Measurements from ENCODE around the gene COX19. TPM values are rescaled to one million over a fixed set of nuclear protein-coding genes. Genes with fewer than 3 reads are reported as not detected.
A peak's percentile ranks its signal among the peaks of the same experiment; 100 is the strongest.

COX19 gene
- total RNA-seq, 2 experiments from 2014 or later, result 14.1 to 15.6 TPM

DNA sequence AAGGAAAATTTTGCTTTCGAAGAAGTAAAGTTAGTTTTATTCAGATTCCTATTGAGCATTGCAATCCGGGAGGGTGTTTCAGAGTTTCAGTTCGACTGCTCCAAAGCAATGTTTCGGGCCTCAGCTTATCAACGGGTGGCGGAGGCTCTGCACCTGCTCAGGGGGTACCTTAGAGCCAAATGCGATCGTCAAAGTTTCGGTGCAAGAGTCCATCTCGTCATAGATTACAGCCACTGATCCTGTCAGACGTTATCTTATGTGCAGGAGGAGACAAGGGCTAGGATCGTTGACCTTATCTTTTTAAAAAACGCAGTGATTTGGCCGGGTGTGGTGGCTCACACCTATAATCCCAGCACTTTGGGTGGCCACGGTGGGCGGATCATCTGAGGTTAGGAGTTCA, 3.8 kb upstream of the COX19 start:
- POLR2A ChIA-PET, result no interaction called here
- H3K4me1 Mint-ChIP-seq (ENCODE audit: low read depth), result peaks cover 3% of the 10 kb centered on the region
- intact Hi-C loops (cut with micrococcal nuclease), result no loop called here

DNA sequence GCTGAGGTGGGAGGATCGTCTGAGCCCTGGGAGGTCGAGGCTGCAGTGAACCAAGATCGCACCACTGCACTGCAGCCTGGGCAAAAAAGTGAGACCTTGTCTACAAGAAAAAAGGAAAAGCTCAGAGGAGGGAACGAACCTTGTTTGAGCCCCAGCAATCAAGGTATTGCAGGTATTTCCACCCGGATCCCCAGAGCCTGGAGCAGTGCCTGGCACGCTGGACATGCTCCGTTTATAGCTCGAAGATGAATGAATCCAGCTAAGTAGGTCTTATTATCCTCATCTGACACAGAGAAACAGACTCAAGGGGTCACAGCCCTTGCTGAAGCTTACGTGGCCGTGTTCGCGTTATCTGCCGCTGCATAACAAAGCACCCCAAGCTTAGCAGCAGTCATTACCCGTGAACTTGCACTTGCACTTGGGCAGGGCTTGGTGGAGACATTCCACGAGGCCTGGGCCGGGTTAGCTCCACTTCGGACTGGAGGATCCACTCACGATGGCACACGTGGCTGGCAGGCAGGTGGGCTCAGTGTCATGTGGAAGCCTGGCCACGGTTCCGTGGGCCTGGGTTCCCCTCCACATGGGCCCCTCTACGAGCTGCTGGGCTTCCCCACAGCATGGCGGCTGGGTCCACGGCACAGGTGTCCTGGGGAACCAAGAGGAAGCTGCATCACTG, 3.2 kb upstream of the COX19 start:
- POLR2A ChIA-PET, result no interaction called here
- no peak overlapping the region for H3K4me3 Mint-ChIP-seq
- intact Hi-C loops (cut with micrococcal nuclease), result no loop called here
- H3K9me3 Mint-ChIP-seq, result no peaks in the 10 kb centered on the region
- H3K27me3 Mint-ChIP-seq, result no peaks in the 10 kb centered on the region
- H3K36me3 Mint-ChIP-seq, result no peaks in the 10 kb centered on the region
- no peak overlapping the region for H3K27ac Mint-ChIP-seq
- peaks cover 3% of the 10 kb centered on the region for H3K4me1 Mint-ChIP-seq (ENCODE audit: low read depth)
- DNase-seq, result no peak
- CTCF ChIA-PET, result interaction anchor here (2.0 to 5.8 kb wide), 2 partner anchors 14 to 191 kb away, joined by 5 to 53 read pairs; no protein-coding TSS in a partner anchor

More for the DNA sequence above, 3.8 kb upstream of the COX19 start:
- H3K27ac Mint-ChIP-seq, result no peak overlapping the region
- no peaks in the 10 kb centered on the region for H3K36me3 Mint-ChIP-seq
- no peak overlapping the region for H3K4me3 Mint-ChIP-seq
- CTCF ChIA-PET, result interaction anchor here (2.0 to 5.8 kb wide), 2 partner anchors 14 to 191 kb away, joined by 5 to 53 read pairs; no protein-coding TSS in a partner anchor
- no peaks in the 10 kb centered on the region for H3K27me3 Mint-ChIP-seq
- DNase-seq, result no peak
- H3K9me3 Mint-ChIP-seq, result no peaks in the 10 kb centered on the region

DNA sequence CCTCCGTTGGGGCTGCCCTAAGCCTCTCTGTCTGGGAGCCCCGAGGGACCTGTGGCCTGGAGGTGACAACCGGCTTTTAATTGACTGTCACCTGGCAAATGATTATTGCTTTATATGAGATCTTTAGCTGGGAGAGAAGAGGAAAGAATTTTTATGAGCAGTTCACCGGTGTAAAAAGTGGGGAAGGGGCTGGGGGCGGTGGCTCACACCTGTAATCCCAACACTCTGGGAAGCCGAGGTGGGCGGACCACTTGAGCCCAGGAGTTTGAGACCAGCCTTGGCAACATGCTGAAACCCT, 2.6 kb upstream of the COX19 start:
- Mint-ChIP-seq H3K27me3 (no peaks in the 10 kb centered on the region), H3K36me3 (peaks cover 4% of the 10 kb centered on the region), H3K9me3 (no peaks in the 10 kb centered on the region), H3K4me1 (ENCODE audit: low read depth) (peaks cover 9% of the 10 kb centered on the region), H3K4me3 (no peak overlapping the region), H3K27ac (no peak overlapping the region)
- intact Hi-C loops (cut with micrococcal nuclease), result no loop called here
- POLR2A ChIA-PET, result no interaction called here
- no peak for DNase-seq
- CTCF ChIA-PET, result interaction anchor here (2.0 to 5.8 kb wide), 2 partner anchors 15 to 192 kb away, joined by 5 to 53 read pairs; no protein-coding TSS in a partner anchor

DNA sequence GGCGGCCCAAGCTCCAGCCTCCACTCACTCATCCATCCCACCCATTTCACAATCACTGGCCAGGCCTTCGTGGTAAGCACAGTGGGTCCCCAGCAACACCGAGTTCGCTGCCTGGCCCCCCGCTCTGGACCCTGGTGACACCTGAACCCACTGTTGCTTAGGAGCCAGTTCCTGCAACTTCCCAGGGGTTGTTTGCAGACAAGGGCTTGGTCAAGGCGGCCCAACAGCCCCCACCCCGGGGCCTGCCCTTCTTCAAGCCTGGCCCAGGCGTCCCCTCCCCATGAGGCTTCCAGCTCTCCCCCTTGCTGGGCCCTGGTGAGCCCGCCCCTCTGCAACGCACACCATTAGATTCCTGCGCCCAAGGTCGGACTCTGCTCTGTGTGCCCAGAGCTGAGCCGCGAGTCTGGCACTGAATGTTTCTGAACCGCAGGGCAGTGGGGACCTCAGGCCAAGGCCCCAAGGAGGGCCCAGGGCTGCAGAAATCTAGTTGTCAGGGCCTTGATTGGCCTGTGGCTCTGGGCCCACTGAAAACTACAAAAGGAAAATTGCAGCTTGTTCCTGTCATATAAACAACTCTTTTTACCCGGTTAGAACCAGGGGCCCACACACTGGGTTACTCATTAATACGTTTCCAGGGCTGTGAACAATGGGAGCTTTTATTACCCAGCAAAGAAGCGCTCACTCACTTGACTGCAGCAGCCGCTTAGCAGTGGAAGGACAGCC, 2.1 kb upstream of the COX19 start:
- H3K27ac Mint-ChIP-seq, result no peak overlapping the region
- no peak for DNase-seq
- intact Hi-C loops (cut with micrococcal nuclease), result no loop called here
- H3K4me3 Mint-ChIP-seq, result no peak overlapping the region
- H3K9me3 Mint-ChIP-seq, result no peaks in the 10 kb centered on the region
- ChIA-PET POLR2A (interaction anchor here (1.2 kb wide), 1 partner anchor 183 kb away, joined by 3 read pairs; the partner anchor contains the start of gene ZFAND2A), CTCF (interaction anchor here (2.0 to 5.8 kb wide), 2 partner anchors 15 to 192 kb away, joined by 5 to 53 read pairs; no protein-coding TSS in a partner anchor)
- H3K27me3 Mint-ChIP-seq, result no peaks in the 10 kb centered on the region
- H3K36me3 Mint-ChIP-seq, result peaks cover 8% of the 10 kb centered on the region
- H3K4me1 Mint-ChIP-seq (ENCODE audit: low read depth), result peaks cover 14% of the 10 kb centered on the region

DNA sequence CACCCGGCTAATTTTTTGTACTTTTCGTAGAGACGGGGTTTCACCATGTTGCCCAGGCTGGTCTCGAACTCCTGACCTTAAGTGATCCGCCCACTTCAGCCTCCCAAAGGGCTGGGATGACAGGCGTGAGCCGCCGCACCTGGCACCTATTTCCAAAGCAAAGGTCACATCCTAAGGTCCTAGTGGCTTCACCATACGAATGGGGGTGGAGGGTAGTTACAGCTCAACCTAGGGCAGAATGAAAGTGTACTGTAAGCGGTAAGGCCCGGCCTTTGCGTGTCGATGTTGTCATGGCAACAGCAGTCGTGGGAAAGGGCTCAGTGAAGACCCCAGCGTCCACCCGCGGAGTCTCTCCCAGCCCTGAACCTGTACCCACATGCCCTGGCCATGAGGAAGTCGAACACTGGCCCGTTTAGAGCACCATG, 1.6 kb upstream of the COX19 start:
- ChIA-PET CTCF (interaction anchor here (2.9 to 5.8 kb wide), 2 partner anchors 16 to 200 kb away, joined by 14 to 53 read pairs; no protein-coding TSS in a partner anchor), POLR2A (interaction anchor here (1.2 kb wide), 1 partner anchor 183 kb away, joined by 3 read pairs; the partner anchor contains the start of gene ZFAND2A)
- H3K36me3 Mint-ChIP-seq, result peaks cover 14% of the 10 kb centered on the region
- intact Hi-C loops (cut with micrococcal nuclease), result no loop called here
- H3K4me3 Mint-ChIP-seq, result no peak overlapping the region
- H3K9me3 Mint-ChIP-seq, result no peaks in the 10 kb centered on the region
- H3K27me3 Mint-ChIP-seq, result no peaks in the 10 kb centered on the region
- DNase-seq, result no peak
- peaks cover 19% of the 10 kb centered on the region for H3K4me1 Mint-ChIP-seq (ENCODE audit: low read depth)
- no peak overlapping the region for H3K27ac Mint-ChIP-seq

DNA sequence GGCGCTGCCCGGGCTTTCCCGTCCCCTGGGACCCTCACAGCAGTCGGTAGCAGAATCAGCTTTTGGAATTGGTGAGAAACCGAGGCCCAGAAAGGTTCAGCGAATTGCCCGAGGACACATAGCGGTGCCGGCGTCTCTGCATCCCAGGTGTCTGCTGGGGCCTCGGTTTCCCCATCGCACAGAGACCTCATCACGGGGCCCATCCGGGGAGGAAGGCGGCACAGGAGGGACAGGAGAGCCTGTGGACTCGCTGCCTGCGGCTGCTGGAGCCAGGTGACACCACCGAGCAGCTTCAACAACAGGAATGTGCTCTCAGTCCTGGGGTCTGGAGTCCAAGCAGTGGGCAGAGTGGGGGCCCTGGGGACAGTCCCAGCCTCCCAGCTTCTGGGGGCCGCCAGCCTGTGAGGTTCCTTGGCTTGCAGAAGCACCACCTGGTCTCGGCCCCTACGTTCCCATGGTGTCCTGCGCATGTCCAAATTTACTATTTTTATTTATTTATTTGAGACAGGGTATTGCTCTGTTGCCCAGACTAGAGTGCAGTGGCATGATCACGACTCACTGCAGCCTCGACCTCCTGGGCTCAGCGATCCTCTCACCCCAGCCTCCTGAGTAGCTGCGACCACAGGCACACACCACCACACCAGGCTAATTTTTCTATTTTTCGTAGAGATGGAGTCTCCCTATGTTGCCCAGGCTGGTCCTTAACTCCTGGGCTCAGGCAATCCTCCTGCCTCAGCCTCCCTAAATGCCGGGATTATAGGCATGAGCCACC, 539 bp upstream of the COX19 start:
- Mint-ChIP-seq H3K9me3 (no peaks in the 10 kb centered on the region), H3K27me3 (no peaks in the 10 kb centered on the region), H3K4me1 (ENCODE audit: low read depth) (peaks cover 25% of the 10 kb centered on the region), H3K4me3 (peak overlapping the region; percentile 29), H3K27ac (no peak overlapping the region), H3K36me3 (peaks cover 20% of the 10 kb centered on the region)
- CTCF ChIA-PET, result interaction anchor here (0.5 to 5.8 kb wide), 8 partner anchors 17 to 201 kb away, joined by 3 to 53 read pairs (median 12); no protein-coding TSS in a partner anchor
- intact Hi-C loops (cut with micrococcal nuclease), result loop anchor here (1.0 kb wide), 2 partner anchors 52 to 100 kb away; partner anchors contain the start of gene GET4
- POLR2A ChIA-PET, result interaction anchor here (0.5 to 2.3 kb wide), 6 partner anchors 9 to 184 kb away, joined by 3 to 19 read pairs (median 3); partner anchors contain the start of gene ZFAND2A
- no peak for DNase-seq

DNA sequence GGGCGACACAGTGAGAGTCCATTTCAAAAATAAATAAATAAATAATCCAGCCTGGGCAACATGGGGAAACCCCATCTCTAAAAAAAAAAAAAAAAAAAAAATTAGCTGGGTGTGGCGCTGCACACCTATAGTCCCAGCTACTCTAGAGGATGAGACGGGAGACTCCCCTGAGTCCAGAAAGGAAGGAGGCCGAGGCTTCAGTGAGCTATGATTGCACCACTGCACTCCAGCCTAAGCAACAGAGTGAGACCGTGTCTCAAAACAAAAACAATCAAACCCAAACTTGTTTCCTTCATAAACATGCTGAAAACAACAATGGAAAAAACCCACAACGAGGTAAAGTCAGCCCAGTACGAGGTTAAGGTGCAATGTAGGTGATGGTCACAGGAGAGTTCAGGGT, 1.2 kb downstream of the COX19 start:
- H3K4me3 Mint-ChIP-seq, result peak overlapping the region; percentile 95
- intact Hi-C loops (cut with micrococcal nuclease), result no loop called here
- H3K27me3 Mint-ChIP-seq, result no peaks in the 10 kb centered on the region
- H3K36me3 Mint-ChIP-seq, result peaks cover 23% of the 10 kb centered on the region
- CTCF ChIA-PET, result interaction anchor here (1.2 to 5.8 kb wide), 7 partner anchors 11 to 202 kb away, joined by 3 to 53 read pairs (median 10); no protein-coding TSS in a partner anchor
- H3K27ac Mint-ChIP-seq, result peak overlapping the region; percentile 90
- peaks cover 27% of the 10 kb centered on the region for H3K4me1 Mint-ChIP-seq (ENCODE audit: low read depth)
- H3K9me3 Mint-ChIP-seq, result no peaks in the 10 kb centered on the region
- POLR2A ChIA-PET, result interaction anchor here (0.6 to 2.3 kb wide), 4 partner anchors 9 to 710 kb away, joined by 3 to 19 read pairs (median 3); no protein-coding TSS in a partner anchor
- no peak for DNase-seq

DNA sequence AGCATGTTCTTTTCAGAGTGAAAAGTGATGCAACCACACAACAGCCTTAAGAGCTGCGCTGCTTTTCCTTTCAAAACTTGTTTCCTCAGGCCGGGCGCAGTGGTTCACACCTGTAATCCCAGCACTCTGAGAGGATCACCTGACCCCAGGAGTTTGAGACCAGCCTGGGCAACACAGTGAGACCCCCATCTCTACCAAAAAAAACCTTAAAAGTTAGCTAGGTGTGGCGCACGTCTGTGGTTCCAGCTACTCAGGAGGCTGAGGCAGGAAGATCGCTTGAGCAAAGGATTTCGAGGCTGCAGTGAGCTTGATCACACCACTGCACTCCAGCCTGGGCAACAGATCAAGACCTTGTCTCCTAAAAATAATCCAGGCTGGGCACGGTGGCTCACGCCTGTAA, 2.0 kb downstream of the COX19 start:
- ChIA-PET POLR2A (interaction anchor here (1.5 kb wide), 1 partner anchor 34 kb away, joined by 3 read pairs; no protein-coding TSS in a partner anchor), CTCF (interaction anchor here (0.8 to 2.9 kb wide), 7 partner anchors 11 to 98 kb away, joined by 3 to 27 read pairs (median 4); no protein-coding TSS in a partner anchor)
- intact Hi-C loops (cut with micrococcal nuclease), result no loop called here
- DNase-seq, result no peak
- H3K4me1 Mint-ChIP-seq (ENCODE audit: low read depth), result peaks cover 27% of the 10 kb centered on the region
- peak overlapping the region; percentile 43 for H3K4me3 Mint-ChIP-seq
- no peaks in the 10 kb centered on the region for H3K27me3 Mint-ChIP-seq
- no peak overlapping the region for H3K27ac Mint-ChIP-seq
- peaks cover 30% of the 10 kb centered on the region for H3K36me3 Mint-ChIP-seq
- H3K9me3 Mint-ChIP-seq, result no peaks in the 10 kb centered on the region

DNA sequence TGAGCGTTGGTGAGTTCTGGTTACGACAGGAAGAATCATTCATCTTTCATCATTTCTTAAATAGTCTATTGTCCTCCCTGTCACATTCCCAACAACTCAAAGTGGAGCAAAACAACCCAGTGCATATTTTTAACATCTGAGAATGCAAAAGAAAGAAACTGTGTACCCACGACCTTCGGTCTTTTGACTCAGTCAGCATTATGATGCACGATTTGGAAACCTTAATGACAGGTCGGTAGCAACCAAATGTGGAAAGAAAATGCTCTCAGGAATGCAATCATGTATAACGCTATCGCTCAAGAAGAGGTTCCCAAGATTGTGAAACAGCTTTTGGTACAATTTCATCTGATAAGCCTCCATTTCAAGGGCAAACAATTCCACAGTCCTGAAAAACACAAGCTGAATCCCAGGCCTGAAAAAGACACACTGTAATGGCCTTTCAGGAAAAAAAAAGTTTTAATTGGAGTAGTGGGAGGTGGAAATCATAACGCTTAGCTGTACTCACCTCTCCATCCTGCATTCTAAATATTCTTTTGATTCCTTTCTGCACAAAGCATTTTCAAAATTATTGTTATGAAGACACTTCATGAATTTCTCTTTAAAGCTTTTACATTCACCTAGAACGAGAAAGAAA, 2.6 kb downstream of the COX19 start:
- ChIA-PET CTCF (interaction anchor here (0.8 to 2.9 kb wide), 5 partner anchors 10 to 93 kb away, joined by 3 to 27 read pairs (median 10); no protein-coding TSS in a partner anchor), POLR2A (interaction anchor here (1.1 kb wide), 1 partner anchor 35 kb away, joined by 3 read pairs; no protein-coding TSS in a partner anchor)
- Mint-ChIP-seq H3K9me3 (no peaks in the 10 kb centered on the region), H3K36me3 (peaks cover 32% of the 10 kb centered on the region), H3K27ac (no peak overlapping the region), H3K4me3 (peak overlapping the region; percentile 43), H3K4me1 (ENCODE audit: low read depth) (peaks cover 27% of the 10 kb centered on the region), H3K27me3 (no peaks in the 10 kb centered on the region)
- intact Hi-C loops (cut with micrococcal nuclease), result no loop called here
- no peak for DNase-seq

DNA sequence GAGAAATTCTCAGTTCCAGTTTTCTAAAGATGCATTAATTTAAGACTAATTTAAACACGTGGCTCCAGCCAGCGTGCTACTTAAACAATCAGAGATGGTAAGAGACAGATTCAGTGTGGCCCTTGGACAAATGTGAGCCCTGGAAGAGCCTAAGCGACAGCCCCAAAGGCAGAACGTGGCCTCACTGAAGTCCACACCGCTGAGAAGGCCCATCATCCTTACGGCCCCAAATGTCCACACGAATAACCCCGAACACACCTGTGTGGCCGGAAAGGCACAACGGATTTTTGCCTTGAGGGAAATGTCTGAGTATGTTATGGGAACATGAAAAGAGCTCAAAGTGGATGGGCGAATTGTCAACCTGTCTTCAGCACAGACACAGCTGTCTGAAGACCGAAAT, 3.2 kb downstream of the COX19 start:
- ChIA-PET CTCF (interaction anchor here (1.0 to 2.6 kb wide), 4 partner anchors 9 to 94 kb away, joined by 4 to 13 read pairs (median 7); no protein-coding TSS in a partner anchor), POLR2A (interaction anchor here (1.1 kb wide), 1 partner anchor 36 kb away, joined by 3 read pairs; no protein-coding TSS in a partner anchor)
- Mint-ChIP-seq H3K27ac (no peak overlapping the region), H3K9me3 (no peaks in the 10 kb centered on the region), H3K4me3 (no peak overlapping the region), H3K4me1 (ENCODE audit: low read depth) (peaks cover 27% of the 10 kb centered on the region), H3K27me3 (no peaks in the 10 kb centered on the region), H3K36me3 (peaks cover 36% of the 10 kb centered on the region)
- intact Hi-C loops (cut with micrococcal nuclease), result no loop called here
- DNase-seq, result no peak

DNA sequence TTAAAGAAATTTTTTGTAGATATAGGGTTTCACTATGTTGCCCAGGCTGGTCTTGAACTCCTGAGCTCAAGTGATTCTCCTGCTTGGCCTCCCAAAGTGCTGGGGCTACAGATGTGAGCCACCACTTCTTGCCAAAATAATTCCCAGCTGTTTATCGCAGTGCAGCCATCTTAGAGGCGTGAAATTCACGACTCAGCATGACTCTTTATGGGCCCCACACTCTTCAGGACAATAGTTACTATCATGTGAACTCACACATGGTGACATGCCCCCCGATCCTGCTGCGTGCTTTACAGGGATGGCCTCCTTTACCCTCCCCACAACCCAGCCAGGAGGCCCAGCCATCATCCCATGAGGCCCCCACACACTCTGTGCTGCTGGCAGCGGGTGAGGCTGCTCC, 4.6 kb downstream of the COX19 start:
- Mint-ChIP-seq H3K4me3 (no peak overlapping the region), H3K36me3 (peaks cover 36% of the 10 kb centered on the region), H3K27ac (no peak overlapping the region), H3K4me1 (ENCODE audit: low read depth) (peaks cover 27% of the 10 kb centered on the region), H3K9me3 (no peaks in the 10 kb centered on the region), H3K27me3 (no peaks in the 10 kb centered on the region)
- DNase-seq, result no peak
- intact Hi-C loops (cut with micrococcal nuclease), result no loop called here
- ChIA-PET POLR2A (no interaction called here), CTCF (interaction anchor here (0.5 kb wide), 1 partner anchor 11 kb away, joined by 3 read pairs; no protein-coding TSS in a partner anchor)

Measured in activated CD4-positive, alpha-beta memory T cell treated with anti-CD3 and anti-CD28 coated beads for 36 hours (primary cell).